ENCODE measurements around the gene TH. TPM values are rescaled to one million over a fixed set of nuclear protein-coding genes. Genes with fewer than 3 reads are reported as not detected.

TH gene
- polyA plus RNA-seq, 1 donor from 2014 or later = 3.6 TPM

DNA sequence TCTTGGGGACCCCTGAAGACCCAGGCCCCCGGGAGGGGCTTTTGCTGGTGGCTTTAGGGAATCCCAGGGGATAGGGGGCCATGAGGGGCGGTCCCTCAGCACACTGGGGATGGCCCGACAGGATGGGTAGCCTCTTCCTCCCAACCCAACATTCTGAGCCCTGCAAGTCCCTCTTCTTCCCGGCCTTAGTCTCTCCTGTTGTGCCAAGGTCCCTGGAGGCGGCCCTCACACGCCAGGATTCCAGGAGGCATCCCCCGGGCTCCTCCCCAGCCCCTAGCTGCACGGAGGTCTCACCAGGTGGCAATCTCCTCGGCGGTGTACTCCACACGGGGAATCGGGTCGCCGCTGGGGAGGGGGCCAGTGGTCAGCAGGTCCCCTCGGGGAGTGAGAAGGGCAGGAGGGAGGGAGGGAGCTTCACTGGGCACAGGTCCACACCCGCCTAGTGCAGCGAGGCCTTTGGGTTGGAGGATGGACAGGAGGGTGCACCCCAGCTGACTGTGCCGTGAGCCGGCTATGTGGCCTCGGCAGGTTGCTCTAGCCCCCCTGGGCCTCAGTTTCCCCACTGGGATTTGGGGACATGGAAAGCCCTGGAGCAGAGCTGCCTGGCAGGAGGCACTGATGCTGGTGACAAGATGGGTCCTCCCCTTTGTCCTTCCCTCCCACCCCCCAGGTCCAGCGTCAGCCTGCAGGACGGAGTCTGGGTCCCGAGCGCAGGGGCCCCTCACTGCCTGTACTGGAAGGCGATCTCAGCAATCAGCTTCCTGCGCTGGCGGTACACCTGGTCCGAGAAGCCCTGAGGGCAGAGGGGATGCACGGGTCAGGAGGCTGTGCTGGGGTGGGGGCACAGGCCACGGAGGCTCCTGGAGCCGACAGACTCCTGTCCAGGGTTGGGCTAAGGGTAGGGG lies 4.2 kb downstream of the TH start:
- no peak overlapping the region for H2AFZ ChIP-seq (ENCODE audit: low read depth, low read length)
- no peak overlapping the region for H3K9ac ChIP-seq (ENCODE audit: low read length)
- H4K20me1 ChIP-seq (ENCODE audit: insufficient read depth) = no peaks in the 10 kb centered on the region
- no peak overlapping the region for H3K4me2 ChIP-seq (ENCODE audit: low read length)
- H3K9me2 ChIP-seq (ENCODE audit: insufficient read depth, low read length) = no peaks in the 10 kb centered on the region
- no peaks in the 10 kb centered on the region for H3K79me2 ChIP-seq (replicated peaks; ENCODE audit: insufficient read depth, low read length)
- no peaks in the 10 kb centered on the region for H3K27me3 ChIP-seq (ENCODE audit: insufficient read depth, low read depth, low read length)
- no peaks in the 10 kb centered on the region for H3K9me3 ChIP-seq (ENCODE audit: low read length)
- no peak overlapping the region for H3K27ac ChIP-seq (ENCODE audit: low read length)
- H3K4me3 ChIP-seq (ENCODE audit: low read length) = no peak overlapping the region
- H3F3A ChIP-seq (ENCODE audit: insufficient read depth, low read length, poor library complexity, severe bottlenecking) = no peaks in the 10 kb centered on the region
- TF ChIP-seq, protein P1, sequence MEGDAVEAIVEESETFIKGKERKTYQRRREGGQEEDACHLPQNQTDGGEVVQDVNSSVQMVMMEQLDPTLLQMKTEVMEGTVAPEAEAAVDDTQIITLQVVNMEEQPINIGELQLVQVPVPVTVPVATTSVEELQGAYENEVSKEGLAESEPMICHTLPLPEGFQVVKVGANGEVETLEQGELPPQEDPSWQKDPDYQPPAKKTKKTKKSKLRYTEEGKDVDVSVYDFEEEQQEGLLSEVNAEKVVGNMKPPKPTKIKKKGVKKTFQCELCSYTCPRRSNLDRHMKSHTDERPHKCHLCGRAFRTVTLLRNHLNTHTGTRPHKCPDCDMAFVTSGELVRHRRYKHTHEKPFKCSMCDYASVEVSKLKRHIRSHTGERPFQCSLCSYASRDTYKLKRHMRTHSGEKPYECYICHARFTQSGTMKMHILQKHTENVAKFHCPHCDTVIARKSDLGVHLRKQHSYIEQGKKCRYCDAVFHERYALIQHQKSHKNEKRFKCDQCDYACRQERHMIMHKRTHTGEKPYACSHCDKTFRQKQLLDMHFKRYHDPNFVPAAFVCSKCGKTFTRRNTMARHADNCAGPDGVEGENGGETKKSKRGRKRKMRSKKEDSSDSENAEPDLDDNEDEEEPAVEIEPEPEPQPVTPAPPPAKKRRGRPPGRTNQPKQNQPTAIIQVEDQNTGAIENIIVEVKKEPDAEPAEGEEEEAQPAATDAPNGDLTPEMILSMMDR (IDR thresholded peaks at IDR 0.05; ENCODE audit: poor library complexity, severe bottlenecking) = no peak
- TF ChIP-seq RAD21 (conservative IDR thresholded peaks at IDR 0.05) (no peak), EP300 (conservative IDR thresholded peaks at IDR 0.05; ENCODE audit: poor library complexity, severe bottlenecking) (no peak), EZH2 (IDR thresholded peaks at IDR 0.05; ENCODE audit: borderline replicate concordance, insufficient read depth, low read length, poor library complexity, severe bottlenecking) (no peak), TAF1 (IDR thresholded peaks at IDR 0.05; ENCODE audit: low read depth) (no peak), SMC3 (conservative IDR thresholded peaks at IDR 0.05; ENCODE audit: poor library complexity) (no peak), POLR2AphosphoS5 (IDR thresholded peaks at IDR 0.05) (no peak), MXI1 (conservative IDR thresholded peaks at IDR 0.05; ENCODE audit: poor library complexity, severe bottlenecking) (no peak)
- TF ChIP-seq, protein P2, sequence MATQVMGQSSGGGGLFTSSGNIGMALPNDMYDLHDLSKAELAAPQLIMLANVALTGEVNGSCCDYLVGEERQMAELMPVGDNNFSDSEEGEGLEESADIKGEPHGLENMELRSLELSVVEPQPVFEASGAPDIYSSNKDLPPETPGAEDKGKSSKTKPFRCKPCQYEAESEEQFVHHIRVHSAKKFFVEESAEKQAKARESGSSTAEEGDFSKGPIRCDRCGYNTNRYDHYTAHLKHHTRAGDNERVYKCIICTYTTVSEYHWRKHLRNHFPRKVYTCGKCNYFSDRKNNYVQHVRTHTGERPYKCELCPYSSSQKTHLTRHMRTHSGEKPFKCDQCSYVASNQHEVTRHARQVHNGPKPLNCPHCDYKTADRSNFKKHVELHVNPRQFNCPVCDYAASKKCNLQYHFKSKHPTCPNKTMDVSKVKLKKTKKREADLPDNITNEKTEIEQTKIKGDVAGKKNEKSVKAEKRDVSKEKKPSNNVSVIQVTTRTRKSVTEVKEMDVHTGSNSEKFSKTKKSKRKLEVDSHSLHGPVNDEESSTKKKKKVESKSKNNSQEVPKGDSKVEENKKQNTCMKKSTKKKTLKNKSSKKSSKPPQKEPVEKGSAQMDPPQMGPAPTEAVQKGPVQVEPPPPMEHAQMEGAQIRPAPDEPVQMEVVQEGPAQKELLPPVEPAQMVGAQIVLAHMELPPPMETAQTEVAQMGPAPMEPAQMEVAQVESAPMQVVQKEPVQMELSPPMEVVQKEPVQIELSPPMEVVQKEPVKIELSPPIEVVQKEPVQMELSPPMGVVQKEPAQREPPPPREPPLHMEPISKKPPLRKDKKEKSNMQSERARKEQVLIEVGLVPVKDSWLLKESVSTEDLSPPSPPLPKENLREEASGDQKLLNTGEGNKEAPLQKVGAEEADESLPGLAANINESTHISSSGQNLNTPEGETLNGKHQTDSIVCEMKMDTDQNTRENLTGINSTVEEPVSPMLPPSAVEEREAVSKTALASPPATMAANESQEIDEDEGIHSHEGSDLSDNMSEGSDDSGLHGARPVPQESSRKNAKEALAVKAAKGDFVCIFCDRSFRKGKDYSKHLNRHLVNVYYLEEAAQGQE (IDR thresholded peaks at IDR 0.05; ENCODE audit: borderline replicate concordance) = no peak
- H3K36me3 ChIP-seq (ENCODE audit: insufficient read depth, low read length) = no peaks in the 10 kb centered on the region

GRCh38 chr11:2166091-2166851 lies 5.3 kb downstream of the TH start:
- Histone ChIP-seq H3K4me2 (ENCODE audit: low read length) (no peak overlapping the region), H3K4me3 (ENCODE audit: low read length) (no peak overlapping the region), H3F3A (ENCODE audit: insufficient read depth, low read length, poor library complexity, severe bottlenecking) (no peaks in the 10 kb centered on the region), H3K36me3 (ENCODE audit: insufficient read depth, low read length) (no peaks in the 10 kb centered on the region), H4K20me1 (ENCODE audit: insufficient read depth) (no peaks in the 10 kb centered on the region), H3K27me3 (ENCODE audit: insufficient read depth, low read depth, low read length) (no peaks in the 10 kb centered on the region), H3K27ac (ENCODE audit: low read length) (no peak overlapping the region), H3K79me2 (replicated peaks; ENCODE audit: insufficient read depth, low read length) (no peaks in the 10 kb centered on the region), H3K9ac (ENCODE audit: low read length) (no peak overlapping the region), H3K9me2 (ENCODE audit: insufficient read depth, low read length) (no peaks in the 10 kb centered on the region), H2AFZ (ENCODE audit: low read depth, low read length) (no peak overlapping the region), H3K9me3 (ENCODE audit: low read length) (no peaks in the 10 kb centered on the region)
- TF ChIP-seq EZH2 (IDR thresholded peaks at IDR 0.05; ENCODE audit: borderline replicate concordance, insufficient read depth, low read length, poor library complexity, severe bottlenecking) = no peak
- TF ChIP-seq RAD21 (conservative IDR thresholded peaks at IDR 0.05) = peak; percentile 46
- TF ChIP-seq, protein P1 (IDR thresholded peaks at IDR 0.05; ENCODE audit: poor library complexity, severe bottlenecking) = peak; percentile 44
